HFF-Myc (cell line): Measurements from ENCODE around the gene DNAJC18.

Source experiments
- DNase-seq: peaks from one replicate; pipeline ENCODE4 v3.0.0-alpha.2; 2011; ENCODE audit warnings: low read depth; ENCODE audit errors: extremely low read depth
- H3K4me3 ChIP-seq: replicated peaks from 2 replicates; pipeline ENCODE4 v1.5.1; 2011; ENCODE audit warnings: low read depth, mild to moderate bottlenecking, control low read depth, low read length
- CTCF ChIP-seq: IDR thresholded peaks from 2 replicates; pipeline ENCODE4 v1.5.1; 2012; ENCODE audit warnings: mild to moderate bottlenecking, low read depth, low read length, control low read depth; ENCODE audit errors: missing control alignments

The DNAJC18 gene

GRCh38 chr5:139408191-139408590 lies 31.1 kb downstream of the DNAJC18 start:
- DNase-seq, result no peak
- TF ChIP-seq CTCF, result no peak
- no peak overlapping the region for H3K4me3 ChIP-seq

- no peak overlapping the region for H3K4me3 ChIP-seq
- DNase-seq, result no peak
- TF ChIP-seq CTCF, result no peak
Observed at GRCh38 chr5:139407517-139407916, 31.8 kb downstream of the DNAJC18 start.

- DNase-seq, result no peak
- H3K4me3 ChIP-seq, result no peak overlapping the region
- TF ChIP-seq CTCF, result no peak
Observed at GRCh38 chr5:139406963-139407362, 32.4 kb downstream of the DNAJC18 start.

- DNase-seq, result no peak
- peak overlapping the region; percentile 56 for H3K4me3 ChIP-seq
- no peak for TF ChIP-seq CTCF
Observed at GRCh38 chr5:139404484-139404840, 34.9 kb downstream of the DNAJC18 start.

- H3K4me3 ChIP-seq, result peak within 1 kb of the TSS; percentile 56
- peak; percentile 90 for DNase-seq
- no peak for TF ChIP-seq CTCF
Observed at GRCh38 chr5:139403787-139404483, 35.4 kb downstream of the DNAJC18 start, which contains the start of gene SPATA24. Gene SPATA24 (minus strand): TSS chr5:139404089. CDS start chr5:139404060, 29 bp downstream.

- DNase-seq, result no peak
- no peak for TF ChIP-seq CTCF
- H3K4me3 ChIP-seq, result peak overlapping the region; percentile 56
Observed at GRCh38 chr5:139403418-139403786, 35.9 kb downstream of the DNAJC18 start.
